HepG2 (cell line): Measurements from ENCODE around the gene FALEC. TPM values are rescaled to one million over a fixed set of nuclear protein-coding genes. Genes with fewer than 3 reads are reported as not detected.

Experiments
- HDAC1 ChIP-seq: sonication (generic); formaldehyde crosslinking; IDR thresholded peaks from 2 replicates; pipeline ENCODE4 v1.5.1; 2020; ENCODE audit warnings: mild to moderate bottlenecking, missing genetic modification reagents
- PHF21A ChIP-seq: sonication (generic); formaldehyde crosslinking; IDR thresholded peaks from 2 replicates; pipeline ENCODE4 v1.5.0; 2020; ENCODE audit warnings: mild to moderate bottlenecking, missing genetic modification reagents
- TEAD3 ChIP-seq: optimal IDR thresholded peaks from 2 replicates; pipeline ENCODE3; 2016; ENCODE audit warnings: borderline replicate concordance
- ZFYVE20 ChIP-seq: sonication (generic); formaldehyde crosslinking; IDR thresholded peaks from 2 replicates; pipeline ENCODE4 v1.8.0; 2023; ENCODE audit warnings: low read depth, mild to moderate bottlenecking, moderate library complexity, missing genetic modification reagents, borderline replicate concordance
- ZNF10 ChIP-seq: sonication (generic); formaldehyde crosslinking; IDR thresholded peaks from 2 replicates; pipeline ENCODE4 v1.4.0; 2020; ENCODE audit warnings: mild to moderate bottlenecking, low read depth, missing genetic modification reagents, borderline replicate concordance
- ZNF234 ChIP-seq: sonication (generic); formaldehyde crosslinking; conservative IDR thresholded peaks from 2 replicates; pipeline ENCODE4 v1.5.1; 2020; ENCODE audit warnings: mild to moderate bottlenecking, missing genetic modification reagents
- ZNF556 ChIP-seq: sonication (generic); formaldehyde crosslinking; IDR thresholded peaks from 2 replicates; pipeline ENCODE4 v1.4.0; 2020; ENCODE audit warnings: mild to moderate bottlenecking, missing genetic modification reagents, borderline replicate concordance
- polyA plus RNA-seq, 8 experiments: library from polyadenylated mRNA; depleted of rRNA in 3 of 8; stranded (reverse) in 7 of 8; unstranded in 1 of 8; fragments of >200 nt; fragmentation: Illumina TruSeq in 4 of 8; extraction: Trizol in 4 of 8; gene quantifications; 2 replicates each; pipeline versions ENCODE4 v1.2.1 to v1.2.3, GENCODE V29; 2011 to 2016; ENCODE audit warnings: low read depth in 4 of 8, missing spikeins in 1 of 8, mixed read lengths in 1 of 8; ENCODE audit not compliant: insufficient read depth in 1 of 8
- total RNA-seq, 5 experiments: library from RNA; depleted of rRNA; stranded (reverse); fragments of >200 nt; fragmentation: Illumina TruSeq; extraction: Trizol; gene quantifications; 2 replicates each; pipeline ENCODE4 v1.2.3, GENCODE V29; 2016; ENCODE audit warnings: low read depth in 1 of 5
- TF ChIP-seq, protein P1 (sequence below), 2 experiments: fragments of 450-650 bp in 1 of 2; sonication (generic) in 1 of 2; formaldehyde crosslinking in 1 of 2; IDR thresholded peaks; 2 replicates each; pipeline versions ENCODE4 v1.6.1 to v1.8.0; 2016 to 2022; ENCODE audit warnings: antibody characterized with exemption in 1 of 2, mild to moderate bottlenecking in 1 of 2, missing genetic modification reagents in 1 of 2
- TF ChIP-seq, protein P2 (sequence below), 2 experiments: sonication (generic) in 1 of 2; formaldehyde crosslinking in 1 of 2; IDR thresholded peaks; 2 replicates each; pipeline versions ENCODE4 v1.4.0 to v1.6.1; 2018 to 2020; ENCODE audit warnings: missing genetic modification reagents in 2 of 2, borderline replicate concordance in 1 of 2, low read depth in 1 of 2, mild to moderate bottlenecking in 1 of 2, missing biosample characterization in 1 of 2
- TF ChIP-seq, protein P3 (sequence below): sonication (generic); formaldehyde crosslinking; IDR thresholded peaks from 2 replicates; pipeline ENCODE4 v1.4.0; 2020; ENCODE audit warnings: low read depth, missing genetic modification reagents
- TF ChIP-seq, protein P4 (sequence below): sonication (generic); formaldehyde crosslinking; IDR thresholded peaks from 2 replicates; pipeline ENCODE4 v1.5.0; 2020; ENCODE audit warnings: mild to moderate bottlenecking, missing genetic modification reagents

Gene FALEC
- total and polyA plus RNA-seq, 2 of the 13 experiments (the other 11 are each of a cell fraction or from before 2014, with no cell fraction given), result 0.33 to 0.71 TPM

DNA sequence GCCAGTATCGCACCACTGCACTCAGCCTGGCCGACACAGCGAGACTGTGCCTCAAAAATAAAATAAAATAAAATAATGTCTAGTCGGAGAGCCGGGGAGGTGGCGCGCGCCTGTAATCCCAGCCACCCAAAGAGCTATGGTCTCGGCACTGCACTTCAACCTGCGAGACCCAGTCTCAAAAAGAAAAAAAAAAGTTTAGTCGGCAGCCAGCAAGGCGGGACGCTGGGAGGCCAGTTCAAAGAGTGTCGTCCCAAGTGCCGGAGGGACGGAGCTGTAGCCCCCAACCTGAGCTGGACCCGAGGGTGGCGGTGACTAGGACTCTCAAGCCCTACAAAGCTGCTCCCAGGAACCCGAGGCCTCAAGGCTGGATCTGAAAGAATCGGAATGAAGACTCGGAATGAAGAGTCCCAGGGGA lies 632 bp upstream of the FALEC start (continued):
- TF ChIP-seq, protein P1, sequence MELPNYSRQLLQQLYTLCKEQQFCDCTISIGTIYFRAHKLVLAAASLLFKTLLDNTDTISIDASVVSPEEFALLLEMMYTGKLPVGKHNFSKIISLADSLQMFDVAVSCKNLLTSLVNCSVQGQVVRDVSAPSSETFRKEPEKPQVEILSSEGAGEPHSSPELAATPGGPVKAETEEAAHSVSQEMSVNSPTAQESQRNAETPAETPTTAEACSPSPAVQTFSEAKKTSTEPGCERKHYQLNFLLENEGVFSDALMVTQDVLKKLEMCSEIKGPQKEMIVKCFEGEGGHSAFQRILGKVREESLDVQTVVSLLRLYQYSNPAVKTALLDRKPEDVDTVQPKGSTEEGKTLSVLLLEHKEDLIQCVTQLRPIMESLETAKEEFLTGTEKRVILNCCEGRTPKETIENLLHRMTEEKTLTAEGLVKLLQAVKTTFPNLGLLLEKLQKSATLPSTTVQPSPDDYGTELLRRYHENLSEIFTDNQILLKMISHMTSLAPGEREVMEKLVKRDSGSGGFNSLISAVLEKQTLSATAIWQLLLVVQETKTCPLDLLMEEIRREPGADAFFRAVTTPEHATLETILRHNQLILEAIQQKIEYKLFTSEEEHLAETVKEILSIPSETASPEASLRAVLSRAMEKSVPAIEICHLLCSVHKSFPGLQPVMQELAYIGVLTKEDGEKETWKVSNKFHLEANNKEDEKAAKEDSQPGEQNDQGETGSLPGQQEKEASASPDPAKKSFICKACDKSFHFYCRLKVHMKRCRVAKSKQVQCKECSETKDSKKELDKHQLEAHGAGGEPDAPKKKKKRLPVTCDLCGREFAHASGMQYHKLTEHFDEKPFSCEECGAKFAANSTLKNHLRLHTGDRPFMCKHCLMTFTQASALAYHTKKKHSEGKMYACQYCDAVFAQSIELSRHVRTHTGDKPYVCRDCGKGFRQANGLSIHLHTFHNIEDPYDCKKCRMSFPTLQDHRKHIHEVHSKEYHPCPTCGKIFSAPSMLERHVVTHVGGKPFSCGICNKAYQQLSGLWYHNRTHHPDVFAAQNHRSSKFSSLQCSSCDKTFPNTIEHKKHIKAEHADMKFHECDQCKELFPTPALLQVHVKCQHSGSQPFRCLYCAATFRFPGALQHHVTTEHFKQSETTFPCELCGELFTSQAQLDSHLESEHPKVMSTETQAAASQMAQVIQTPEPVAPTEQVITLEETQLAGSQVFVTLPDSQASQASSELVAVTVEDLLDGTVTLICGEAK (IDR thresholded peaks at IDR 0.05), result no peak
- TF ChIP-seq, protein P1 (CRISPR knock-in tag; IDR thresholded peaks at IDR 0.05), result 0 out of 2 replicates have a peak, but pooled peaks have one; percentile 16
- TF ChIP-seq, protein P2, sequence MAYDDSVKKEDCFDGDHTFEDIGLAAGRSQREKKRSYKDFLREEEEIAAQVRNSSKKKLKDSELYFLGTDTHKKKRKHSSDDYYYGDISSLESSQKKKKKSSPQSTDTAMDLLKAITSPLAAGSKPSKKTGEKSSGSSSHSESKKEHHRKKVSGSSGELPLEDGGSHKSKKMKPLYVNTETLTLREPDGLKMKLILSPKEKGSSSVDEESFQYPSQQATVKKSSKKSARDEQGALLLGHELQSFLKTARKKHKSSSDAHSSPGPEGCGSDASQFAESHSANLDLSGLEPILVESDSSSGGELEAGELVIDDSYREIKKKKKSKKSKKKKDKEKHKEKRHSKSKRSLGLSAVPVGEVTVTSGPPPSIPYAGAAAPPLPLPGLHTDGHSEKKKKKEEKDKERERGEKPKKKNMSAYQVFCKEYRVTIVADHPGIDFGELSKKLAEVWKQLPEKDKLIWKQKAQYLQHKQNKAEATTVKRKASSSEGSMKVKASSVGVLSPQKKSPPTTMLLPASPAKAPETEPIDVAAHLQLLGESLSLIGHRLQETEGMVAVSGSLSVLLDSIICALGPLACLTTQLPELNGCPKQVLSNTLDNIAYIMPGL (CRISPR knock-in tag; IDR thresholded peaks at IDR 0.05; ENCODE audit: borderline replicate concordance in 1 of 2, low read depth in 1 of 2), result no peak
- TF ChIP-seq TEAD3 (CRISPR knock-in tag) (no peak), ZNF234 (CRISPR knock-in tag) (no peak), ZNF10 (CRISPR knock-in tag) (no peak), PHF21A (0 out of 2 replicates have a peak, but pooled peaks have one; percentile 31), ZFYVE20 (no peak), ZNF556 (CRISPR knock-in tag) (no peak), HDAC1 (CRISPR knock-in tag) (no peak)
- TF ChIP-seq, protein P3, sequence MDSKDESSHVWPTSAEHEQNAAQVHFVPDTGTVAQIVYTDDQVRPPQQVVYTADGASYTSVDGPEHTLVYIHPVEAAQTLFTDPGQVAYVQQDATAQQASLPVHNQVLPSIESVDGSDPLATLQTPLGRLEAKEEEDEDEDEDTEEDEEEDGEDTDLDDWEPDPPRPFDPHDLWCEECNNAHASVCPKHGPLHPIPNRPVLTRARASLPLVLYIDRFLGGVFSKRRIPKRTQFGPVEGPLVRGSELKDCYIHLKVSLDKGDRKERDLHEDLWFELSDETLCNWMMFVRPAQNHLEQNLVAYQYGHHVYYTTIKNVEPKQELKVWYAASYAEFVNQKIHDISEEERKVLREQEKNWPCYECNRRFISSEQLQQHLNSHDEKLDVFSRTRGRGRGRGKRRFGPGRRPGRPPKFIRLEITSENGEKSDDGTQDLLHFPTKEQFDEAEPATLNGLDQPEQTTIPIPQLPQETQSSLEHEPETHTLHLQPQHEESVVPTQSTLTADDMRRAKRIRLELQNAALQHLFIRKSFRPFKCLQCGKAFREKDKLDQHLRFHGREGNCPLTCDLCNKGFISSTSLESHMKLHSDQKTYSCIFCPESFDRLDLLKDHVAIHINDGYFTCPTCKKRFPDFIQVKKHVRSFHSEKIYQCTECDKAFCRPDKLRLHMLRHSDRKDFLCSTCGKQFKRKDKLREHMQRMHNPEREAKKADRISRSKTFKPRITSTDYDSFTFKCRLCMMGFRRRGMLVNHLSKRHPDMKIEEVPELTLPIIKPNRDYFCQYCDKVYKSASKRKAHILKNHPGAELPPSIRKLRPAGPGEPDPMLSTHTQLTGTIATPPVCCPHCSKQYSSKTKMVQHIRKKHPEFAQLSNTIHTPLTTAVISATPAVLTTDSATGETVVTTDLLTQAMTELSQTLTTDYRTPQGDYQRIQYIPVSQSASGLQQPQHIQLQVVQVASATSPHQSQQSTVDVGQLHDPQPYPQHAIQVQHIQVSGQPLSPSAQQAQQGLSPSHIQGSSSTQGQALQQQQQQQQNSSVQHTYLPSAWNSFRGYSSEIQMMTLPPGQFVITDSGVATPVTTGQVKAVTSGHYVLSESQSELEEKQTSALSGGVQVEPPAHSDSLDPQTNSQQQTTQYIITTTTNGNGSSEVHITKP (CRISPR knock-in tag), result 0 out of 2 replicates have a peak, but pooled peaks have one; percentile 2
- TF ChIP-seq, protein P4, sequence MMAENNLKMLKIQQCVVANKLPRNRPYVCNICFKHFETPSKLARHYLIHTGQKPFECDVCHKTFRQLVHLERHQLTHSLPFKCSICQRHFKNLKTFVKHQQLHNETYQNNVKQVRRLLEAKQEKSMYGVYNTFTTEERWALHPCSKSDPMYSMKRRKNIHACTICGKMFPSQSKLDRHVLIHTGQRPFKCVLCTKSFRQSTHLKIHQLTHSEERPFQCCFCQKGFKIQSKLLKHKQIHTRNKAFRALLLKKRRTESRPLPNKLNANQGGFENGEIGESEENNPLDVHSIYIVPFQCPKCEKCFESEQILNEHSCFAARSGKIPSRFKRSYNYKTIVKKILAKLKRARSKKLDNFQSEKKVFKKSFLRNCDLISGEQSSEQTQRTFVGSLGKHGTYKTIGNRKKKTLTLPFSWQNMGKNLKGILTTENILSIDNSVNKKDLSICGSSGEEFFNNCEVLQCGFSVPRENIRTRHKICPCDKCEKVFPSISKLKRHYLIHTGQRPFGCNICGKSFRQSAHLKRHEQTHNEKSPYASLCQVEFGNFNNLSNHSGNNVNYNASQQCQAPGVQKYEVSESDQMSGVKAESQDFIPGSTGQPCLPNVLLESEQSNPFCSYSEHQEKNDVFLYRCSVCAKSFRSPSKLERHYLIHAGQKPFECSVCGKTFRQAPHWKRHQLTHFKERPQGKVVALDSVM (CRISPR knock-in tag), result no peak
